HG02970 (cell line): ENCODE data around the gene TTC29.
"Not testable (repeated sequence)": the region's sequence is repeated elsewhere in the genome, so short reads cannot be mapped to it uniquely, and the experiment has no call there.

Experiments used
- ATAC-seq: cut with Tn5 transposase; IDR thresholded peaks from one replicate; pipeline ENCODE4 v1.9.1; 2021; ENCODE audit warnings: mild to moderate bottlenecking, moderate library complexity, moderate number of reproducible peaks; ENCODE audit not compliant: unreplicated experiment, low FRiP score

Gene TTC29

DNA sequence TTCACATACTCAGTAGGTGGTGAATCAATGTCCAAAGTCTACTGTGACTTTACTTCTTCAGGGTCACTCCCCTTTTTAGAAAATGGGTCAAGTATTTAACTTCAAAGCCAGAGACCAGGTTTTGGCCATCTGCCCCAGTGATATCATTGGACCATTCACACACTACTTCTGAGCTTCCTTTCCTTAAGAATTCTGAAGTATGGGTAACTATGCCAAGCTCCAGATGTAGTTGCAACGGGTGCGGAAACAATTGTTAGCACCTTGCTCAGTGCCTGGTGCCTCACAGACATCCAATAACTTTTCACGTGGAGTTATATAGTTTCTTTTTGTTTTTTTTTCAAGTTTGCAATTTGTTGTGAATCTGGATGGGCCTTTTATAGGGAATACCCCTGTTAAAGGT, 62.6 kb downstream of the TTC29 start:
- no peak for ATAC-seq

DNA sequence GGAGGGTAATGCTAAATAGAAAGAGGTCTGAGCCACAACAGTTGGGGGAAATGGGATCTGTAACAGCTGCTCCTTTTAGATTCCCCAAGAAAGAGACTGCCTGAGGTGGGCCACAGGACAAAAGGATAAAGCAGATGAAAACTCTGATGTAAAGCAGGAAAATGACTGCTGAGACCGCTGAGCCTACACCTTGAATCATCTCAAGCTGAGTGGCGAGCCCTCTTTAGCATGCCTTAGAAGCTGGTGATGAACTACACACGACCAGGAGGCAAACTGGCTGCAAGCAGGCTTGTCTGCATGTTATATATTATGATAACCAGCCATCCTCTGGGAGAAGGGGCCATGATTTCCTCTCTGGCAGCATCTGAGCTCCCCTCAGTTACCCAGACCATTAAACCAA, 88.4 kb downstream of the TTC29 start:
- ATAC-seq: no peak

DNA sequence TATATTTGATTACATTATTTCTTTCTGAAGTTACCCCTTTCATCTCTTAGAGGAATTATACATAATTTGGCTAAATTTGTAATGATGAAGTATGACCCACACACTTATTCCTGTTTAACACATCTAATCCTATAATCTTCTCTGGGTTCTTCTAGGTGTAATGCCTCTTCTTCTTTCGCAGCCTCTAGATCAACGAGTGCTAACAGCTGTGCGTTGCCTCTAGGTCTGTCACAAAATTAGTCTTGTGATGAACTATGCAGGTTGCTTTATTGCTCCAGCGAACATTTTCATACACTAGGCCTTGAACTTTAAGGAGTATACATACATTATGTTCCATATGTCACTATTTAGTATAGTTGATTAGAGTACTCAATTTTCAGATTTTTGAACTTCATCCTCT, 89.9 kb downstream of the TTC29 start:
- ATAC-seq: no peak

DNA sequence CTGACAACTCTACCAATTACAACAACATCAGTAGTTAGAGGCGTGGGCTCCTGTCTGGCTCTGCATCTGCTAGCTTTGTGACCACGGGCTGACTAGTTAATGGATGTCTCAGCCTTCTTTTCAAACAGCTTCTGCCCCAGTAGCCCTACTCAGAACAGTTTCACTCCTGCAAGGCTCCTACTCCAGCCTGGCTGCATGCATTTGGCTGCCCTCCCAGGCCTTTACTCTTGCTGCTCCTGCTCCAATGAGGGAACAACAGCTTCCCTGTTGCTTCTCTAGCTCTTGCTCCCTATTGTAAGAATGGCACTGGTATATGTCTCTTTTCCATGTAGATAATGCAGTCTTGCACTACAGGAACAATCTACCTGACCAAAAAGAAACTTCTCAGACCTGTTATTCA, 93.3 kb downstream of the TTC29 start:
- ATAC-seq: no peak

DNA sequence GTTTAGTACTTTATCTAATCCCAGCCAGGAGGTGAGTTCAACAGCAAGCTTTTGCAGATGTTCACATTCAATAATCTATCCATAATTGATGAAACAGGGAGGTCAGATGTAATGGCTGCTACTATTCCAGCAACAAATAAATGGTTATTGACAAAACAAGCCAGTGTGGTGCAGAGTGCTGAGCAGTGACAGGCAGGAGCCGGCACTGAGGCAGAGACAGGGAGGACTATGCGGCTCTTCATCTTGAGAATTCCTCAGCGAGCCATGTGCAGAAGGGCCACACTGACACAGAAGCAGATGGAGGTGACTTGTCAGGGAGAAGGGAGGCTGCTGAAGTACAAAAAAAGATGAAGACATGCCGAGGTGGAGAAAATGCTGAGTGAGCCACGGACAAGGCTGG, 98.3 kb downstream of the TTC29 start:
- no peak for ATAC-seq

DNA sequence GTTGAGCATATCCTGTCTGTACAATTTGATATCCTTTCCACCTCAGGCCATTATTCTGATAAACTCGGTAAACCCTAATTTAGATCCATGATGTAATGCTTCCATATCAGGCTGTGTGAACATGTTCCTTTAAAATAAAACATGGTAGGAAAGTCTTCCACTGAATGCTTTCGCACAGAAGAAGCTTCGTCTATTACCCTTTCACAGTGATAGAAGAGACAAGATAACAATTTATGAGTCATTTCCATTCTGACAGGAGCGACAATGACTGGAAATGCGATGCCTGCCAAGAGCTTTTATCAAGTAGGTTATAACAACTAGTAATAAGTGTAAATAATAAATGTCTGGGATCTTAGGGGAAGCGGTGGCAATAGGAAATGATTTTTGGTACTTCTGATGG, 98.8 kb downstream of the TTC29 start:
- ATAC-seq: no peak

DNA sequence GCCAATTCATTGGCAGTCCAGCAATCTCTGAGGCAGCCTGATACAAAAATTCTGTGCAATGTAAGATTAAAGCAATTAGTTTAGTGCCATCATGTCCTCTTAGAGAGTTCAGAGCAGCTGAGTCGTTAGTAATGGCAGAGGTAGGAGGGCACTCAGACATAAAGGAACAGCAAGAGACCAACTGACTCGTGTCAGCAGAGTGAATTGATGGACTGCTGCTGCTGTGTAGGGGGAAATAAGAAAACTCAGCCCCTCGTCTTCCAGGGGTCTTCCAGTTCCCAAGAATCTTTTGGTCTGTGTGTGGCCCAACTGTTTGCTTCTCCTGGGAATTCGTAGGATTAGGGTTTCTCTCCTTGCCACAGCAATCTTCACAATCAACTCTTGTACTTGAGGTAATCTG, 100.9 kb downstream of the TTC29 start:
- no peak for ATAC-seq

DNA sequence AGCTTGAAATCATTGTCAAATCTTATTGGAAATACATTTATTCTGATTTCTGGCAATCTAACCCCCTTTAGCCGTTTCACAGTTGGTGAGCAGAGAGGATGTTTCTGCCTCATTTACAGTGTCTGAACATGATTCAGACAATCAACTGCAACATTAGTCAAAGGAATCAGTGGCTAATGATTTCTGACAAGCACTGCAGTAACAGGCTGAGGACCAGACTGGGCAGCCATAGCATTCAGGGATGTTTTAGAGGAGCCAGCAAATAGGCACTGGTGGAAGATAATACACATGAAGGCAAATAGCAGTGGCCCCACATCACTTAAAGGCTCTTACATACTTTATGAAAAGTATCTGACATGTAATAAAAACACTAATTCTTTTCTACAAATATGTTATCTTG, 102.8 kb downstream of the TTC29 start:
- no peak for ATAC-seq

DNA sequence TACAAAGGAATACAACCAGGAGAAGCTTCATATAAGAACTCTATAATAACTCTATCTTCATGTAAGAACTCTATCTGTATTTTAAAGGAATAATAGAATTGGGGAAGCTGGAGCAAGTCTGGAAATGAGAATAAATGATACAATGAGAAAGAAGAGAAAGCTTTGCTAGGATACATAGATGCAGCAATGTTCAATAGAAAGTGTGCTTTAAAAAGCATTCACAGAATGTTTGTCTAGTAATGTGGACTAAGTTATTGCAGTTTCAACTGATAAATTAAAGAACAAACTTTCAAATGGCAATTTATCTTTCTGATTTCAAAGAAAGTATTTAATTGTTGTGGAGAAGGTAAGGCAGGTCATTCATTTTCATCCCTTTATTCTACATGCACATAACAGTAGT, 104.9 kb downstream of the TTC29 start:
- ATAC-seq: no peak

DNA sequence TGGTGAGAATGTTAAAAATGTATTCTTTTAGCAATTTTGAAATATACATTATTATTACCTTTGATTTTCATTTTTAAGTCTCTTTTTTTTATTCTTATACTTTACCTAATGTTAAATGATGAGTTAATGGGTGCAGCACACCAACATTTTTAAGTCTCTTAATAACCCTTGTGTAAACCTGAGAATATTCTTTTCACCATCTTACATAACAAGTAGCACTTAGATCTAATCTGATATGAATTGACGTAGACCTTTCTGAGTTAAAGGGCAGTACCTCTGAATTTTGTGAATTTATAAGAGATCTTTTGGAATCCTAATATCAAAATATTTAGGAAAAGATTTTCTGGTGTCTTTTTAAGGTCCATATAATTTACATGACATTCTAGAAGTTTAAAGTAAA, 110.6 kb downstream of the TTC29 start:
- no peak for ATAC-seq

DNA sequence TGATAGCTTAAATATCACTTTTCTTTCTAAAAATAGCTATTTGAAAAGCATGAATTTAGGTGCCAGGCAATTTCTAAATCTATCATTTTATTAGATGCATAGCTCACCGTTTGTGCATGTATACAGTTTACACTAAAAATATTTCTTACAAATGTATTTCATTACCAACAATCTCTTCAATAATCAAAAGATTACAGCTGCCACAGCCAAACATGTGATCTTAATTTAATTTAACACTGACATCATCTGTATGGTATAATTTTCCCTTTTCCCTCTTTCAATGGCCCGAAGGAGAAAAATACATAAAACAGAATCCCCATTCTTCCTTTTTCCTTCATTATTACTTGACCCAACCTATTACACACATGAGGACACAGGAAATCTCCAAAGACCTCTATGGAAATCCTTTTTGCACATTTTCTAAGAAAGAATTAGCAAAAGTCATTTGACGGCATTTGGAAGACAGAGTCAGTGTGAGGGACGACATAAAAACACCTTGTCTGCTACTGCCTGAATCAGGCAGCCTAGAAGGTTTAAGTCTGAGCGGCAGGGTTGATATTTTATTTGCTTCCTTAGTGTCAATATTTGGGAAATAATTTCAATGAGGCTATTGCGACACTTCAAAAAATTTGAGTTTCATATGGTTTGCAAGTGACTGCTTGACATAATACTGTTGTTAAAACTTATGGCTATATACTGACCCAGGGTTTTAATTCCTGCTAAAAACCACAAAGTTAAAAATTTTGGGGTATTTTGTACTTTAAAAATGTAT, 111.2 kb downstream of the TTC29 start:
- ATAC-seq: no peak

DNA sequence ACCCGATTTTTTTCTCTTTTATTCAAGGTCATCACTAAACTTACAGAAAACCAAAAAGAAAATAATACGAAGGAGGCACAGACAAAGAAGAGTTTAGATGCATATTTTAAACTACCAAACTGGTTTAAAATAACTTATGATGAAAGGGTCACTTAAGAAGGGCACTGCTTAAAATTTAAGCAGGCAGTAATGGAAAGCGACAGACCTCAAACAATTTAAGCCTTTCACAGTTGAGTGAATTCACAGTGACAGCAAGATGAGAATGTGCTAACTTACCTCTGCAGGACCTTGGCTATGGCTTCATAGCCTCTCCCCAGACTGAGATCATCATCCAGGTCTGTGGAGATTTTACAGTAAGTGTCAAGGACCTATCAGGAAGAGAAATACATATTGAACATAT, 112.1 kb downstream of the TTC29 start:
- ATAC-seq: no peak

DNA sequence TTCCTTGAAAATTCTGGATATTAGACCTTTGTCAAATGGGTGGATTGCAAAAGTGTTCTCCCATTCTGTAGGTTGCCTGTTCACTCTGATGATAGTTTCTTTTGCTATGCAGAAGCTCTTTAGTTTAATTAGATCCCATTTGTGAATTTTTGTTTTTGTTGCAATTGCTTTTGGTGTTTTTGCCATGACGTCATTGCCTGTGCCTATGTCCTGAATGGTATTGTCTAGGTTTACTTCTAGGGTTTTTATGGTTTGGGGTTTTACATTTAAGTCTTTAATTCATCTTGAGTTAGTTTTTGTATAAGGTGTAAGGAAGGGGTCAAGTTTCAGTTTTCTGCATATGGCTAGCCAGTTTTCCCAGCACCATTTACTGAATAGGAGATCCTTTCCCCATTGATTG, 122.7 kb downstream of the TTC29 start:
- ATAC-seq: not testable (repeated sequence)

DNA sequence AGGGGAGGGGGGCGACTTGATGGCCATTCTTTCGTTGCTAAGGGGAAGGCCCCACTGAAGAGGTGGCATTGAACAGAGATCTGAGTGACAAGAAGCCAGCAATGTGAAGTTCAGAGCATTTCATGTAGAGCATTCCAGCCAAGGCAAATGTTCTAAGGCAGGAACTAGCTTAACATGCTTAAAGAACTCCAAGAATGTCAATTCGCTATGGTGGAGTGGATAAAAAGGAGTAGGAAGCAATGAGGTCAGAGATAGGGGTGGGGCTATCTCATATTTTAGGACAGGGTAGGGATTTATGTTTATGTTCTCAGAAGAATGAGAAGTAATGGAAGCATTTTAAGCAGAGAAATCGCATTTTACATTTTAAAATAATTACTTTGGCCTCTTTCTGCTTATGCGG, 130.9 kb downstream of the TTC29 start:
- ATAC-seq: no peak

DNA sequence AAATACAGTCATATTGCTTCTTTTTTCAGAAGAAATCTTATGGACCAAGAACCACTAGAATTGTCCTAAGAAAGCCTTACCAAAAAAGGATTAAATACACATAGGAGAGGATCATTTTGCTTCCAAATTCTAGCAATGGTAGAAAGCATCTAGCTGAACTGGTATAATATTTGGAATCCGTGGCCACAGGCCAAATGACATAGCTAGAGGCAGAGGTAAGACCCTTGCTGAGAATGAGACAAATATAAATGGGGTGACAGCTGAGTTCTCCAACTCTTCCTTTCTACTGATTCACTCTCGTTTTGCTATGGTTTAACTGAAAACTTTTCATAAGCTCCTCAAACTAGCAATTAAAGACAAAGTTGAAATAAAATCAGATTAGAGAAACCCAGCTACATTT, 150.0 kb downstream of the TTC29 start:
- no peak for ATAC-seq

DNA sequence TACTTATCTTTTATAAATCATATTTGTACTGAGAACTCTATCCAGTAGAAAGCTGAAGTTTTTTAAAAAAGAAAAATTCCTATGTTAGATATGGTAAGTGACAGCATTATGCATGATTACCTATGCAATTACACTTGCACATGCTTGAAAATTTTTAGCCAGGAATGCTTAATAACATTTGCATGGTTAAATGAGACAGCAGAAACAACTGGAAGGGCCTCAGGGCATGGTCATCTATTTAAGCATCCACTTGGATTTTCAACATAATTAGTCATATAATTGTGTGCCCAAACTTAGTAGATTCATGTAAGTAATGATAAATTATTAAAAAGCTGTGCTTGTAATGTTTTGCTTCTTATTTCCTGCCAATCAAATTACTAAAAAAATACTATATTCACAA, 151.9 kb downstream of the TTC29 start:
- no peak for ATAC-seq

DNA sequence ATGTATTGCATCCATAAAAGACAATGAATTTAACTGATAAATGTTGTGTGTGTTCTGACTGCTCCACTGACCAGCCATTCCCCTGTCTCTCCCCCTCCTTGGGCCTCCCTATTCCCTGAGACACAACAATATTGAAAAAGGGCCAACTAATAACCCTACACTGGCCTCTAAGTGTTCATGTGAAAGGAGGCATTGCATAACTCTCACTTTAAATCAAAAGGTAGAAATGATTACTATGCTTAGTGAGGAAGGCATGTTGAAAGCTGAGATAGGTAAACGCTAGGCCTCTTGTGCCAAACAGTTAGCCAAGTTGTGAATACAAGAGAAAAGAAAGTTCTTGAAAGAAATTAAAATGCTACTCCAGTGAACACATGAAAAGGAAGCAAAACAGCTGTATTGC, 154.2 kb downstream of the TTC29 start:
- no peak for ATAC-seq

DNA sequence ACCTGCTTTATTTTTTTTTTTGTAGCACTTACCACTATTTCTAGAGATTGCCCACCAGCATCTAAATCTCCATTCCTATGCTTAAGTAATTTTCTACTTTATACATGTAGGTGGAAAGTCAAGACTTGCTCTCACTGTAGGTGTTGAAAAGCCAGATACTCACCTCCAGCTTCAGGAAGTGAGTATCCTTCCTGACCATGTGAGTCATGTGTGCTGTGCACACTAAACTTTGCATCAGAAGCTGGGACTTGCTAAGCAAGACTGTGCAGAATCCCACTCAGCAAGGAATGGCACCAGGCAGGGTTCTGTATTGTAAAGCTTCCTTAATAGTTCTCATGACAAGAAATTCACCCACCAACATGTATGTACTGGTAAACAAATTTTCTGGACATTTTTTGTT, 155.1 kb downstream of the TTC29 start:
- ATAC-seq: no peak

DNA sequence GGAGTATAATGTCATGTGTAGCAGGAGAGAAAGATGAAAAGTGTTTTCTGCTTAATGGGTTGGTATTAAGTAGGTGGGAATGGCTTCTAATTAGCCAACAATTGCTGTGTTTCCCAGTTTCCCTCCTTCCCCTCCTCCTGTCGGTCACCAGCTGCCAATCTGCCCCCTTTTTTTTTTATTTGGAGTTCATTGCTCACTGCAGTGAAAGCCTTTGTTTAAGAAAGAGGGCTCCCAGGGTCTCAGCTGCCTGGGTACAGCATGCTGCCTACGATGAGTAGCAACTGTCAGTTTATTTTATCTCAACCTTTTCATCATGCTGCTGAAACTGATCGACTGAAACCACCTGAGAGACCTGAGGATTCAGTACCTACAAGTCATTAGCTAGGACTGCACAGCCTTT, 157.9 kb downstream of the TTC29 start:
- no peak for ATAC-seq

DNA sequence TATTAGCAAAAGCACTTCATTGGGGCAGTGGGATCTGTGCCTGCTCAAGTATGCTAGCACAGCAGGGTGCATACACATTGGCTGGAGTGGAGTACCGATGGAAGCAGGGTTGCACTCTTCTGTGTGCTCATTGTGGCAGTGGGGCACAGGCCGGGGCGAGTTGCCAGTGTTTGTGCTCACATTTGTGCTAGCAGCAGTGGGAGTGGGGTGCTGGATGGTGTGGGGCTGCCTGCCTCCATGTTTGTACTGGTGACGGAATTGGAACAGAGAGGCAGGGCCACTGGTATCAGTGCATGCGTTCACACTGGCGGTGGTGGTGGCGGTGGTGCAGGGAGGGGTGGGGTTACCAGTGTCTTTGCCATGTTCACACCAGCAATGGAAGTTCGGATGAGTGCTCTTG, 169.0 kb downstream of the TTC29 start:
- ATAC-seq: no peak

DNA sequence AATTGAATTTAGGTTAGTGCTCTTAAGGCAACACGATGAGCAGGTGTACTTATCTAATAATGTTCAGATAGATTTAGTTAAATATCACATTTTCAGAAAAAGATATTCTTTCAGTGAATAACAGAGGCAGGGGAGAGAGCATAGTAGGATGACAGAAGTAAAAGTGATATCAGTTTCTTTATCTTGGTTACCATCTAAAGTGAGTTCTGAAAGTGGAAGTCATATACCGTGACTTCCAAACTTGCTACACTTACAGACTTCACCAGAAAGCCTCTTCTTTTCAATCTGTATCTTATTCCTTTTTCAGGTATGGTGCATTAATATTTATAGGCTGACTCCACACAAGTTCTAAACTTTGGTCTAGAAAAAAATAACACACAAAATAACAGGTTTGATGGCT, 182.1 kb downstream of the TTC29 start:
- ATAC-seq: no peak

DNA sequence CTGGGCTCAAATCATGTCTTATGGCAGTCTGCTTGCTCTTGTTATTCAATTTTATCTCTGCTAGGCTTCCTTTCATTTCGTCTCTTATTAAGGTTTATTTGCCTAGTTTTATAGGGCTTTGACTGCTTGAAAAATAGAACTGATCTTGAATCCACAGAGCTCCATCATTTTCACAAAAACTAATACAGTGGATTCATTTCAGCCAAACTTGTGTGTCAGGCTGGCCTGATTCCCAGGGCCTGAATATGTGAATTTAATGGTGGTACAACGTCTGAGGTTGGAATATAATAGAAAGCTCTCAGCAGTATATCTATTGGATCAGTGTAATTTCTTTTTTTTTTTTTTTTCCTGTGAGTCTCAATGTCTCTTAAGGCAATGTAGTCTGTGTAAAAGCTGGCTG, 183.6 kb downstream of the TTC29 start:
- ATAC-seq: no peak

DNA sequence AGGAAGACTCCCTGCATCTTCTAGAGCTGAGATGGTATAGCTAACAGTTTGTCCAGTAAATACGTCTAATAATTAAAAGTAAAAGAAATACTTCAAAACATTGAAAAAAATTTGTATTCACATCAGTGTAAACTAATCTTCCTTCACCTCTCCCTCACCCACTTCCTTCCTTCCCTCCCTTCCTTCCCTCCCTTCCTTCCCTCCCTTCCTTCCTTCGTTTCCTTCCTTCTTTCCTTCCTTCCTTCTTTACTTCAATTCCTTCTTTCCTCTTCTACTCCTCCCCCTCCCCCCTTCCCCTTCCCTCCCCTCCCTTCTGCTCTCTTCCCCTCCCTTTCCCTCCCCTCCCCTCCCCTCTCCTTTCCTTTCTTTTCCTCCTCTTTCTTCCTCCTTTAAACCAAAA, 203.2 kb downstream of the TTC29 start:
- no peak for ATAC-seq
